ENCODE measurements around the gene MRPL53. TPM values are rescaled to one million over a fixed set of nuclear protein-coding genes. Genes with fewer than 3 reads are reported as not detected.

The MRPL53 gene
- total and polyA plus RNA-seq, 2 of the 4 experiments (the other 2 are of a cell fraction), result 5.2 to 39.0 TPM

GRCh38 chr2:74436848-74437695 is 35.4 kb downstream of the MRPL53 start:
- H3K9me3 ChIP-seq (ENCODE audit: control insufficient read depth, insufficient read depth, low read length), result no peaks in the 10 kb centered on the region
- H3K18ac ChIP-seq (ENCODE audit: low read depth, low read length), result no peak overlapping the region
- no peak overlapping the region for H4K91ac ChIP-seq (ENCODE audit: insufficient read depth, low read depth, low read length)
- ChIA-PET POLR2A (ENCODE audit: unreplicated experiment) (no interaction called here), CTCF (no interaction called here)
- no peak overlapping the region for H3K9ac ChIP-seq (ENCODE audit: low read depth, low read length)
- H2BK20ac ChIP-seq (ENCODE audit: low read depth, low read length), result no peak overlapping the region
- WGBS, 2 experiments (ENCODE audit: extremely low coverage in 2 of 2, insufficient read length in 1 of 2), result 52% methylated on average over 3 of the region's 6 CpGs; no CpG with 5 or more reads in 1 of the 2 experiments
- DNase-seq (no peak), ATAC-seq (ENCODE audit: low read depth) (no peak)
- no peaks in the 10 kb centered on the region for H3K27me3 ChIP-seq (ENCODE audit: control insufficient read depth, insufficient read depth, low read length)
- no peak overlapping the region for H4K8ac ChIP-seq (ENCODE audit: low read depth in 2 of 2, low read length in 2 of 2)
- intact Hi-C loops (cut with micrococcal nuclease) (no loop called here), in situ Hi-C loops (cut with MboI; ENCODE audit: low sequenced_read_pairs) (no loop called here), dilution Hi-C loops (cut with HindIII; ENCODE audit: low sequenced_read_pairs, unreplicated experiment) (no loop called here)
- no peak overlapping the region for H3K23ac ChIP-seq (ENCODE audit: low read depth, low read length)
- no peak overlapping the region for H2BK15ac ChIP-seq (ENCODE audit: low read depth, low read length)
- H3K4me3 ChIP-seq (ENCODE audit: insufficient read depth, low read depth, low read length), result no peak overlapping the region
- 0 out of 2 replicates have a peak overlapping the region, but pooled peaks have one; percentile 7 for H3K14ac ChIP-seq (replicated peaks; ENCODE audit: low read depth, low read length)
- H4K5ac ChIP-seq (ENCODE audit: low read depth, low read length), result no peak overlapping the region
- no peak overlapping the region for H2BK5ac ChIP-seq (ENCODE audit: low read depth, low read length, poor library complexity, severe bottlenecking)
- no peak overlapping the region for H2AK5ac ChIP-seq (ENCODE audit: low read depth, low read length)
- TF ChIP-seq MXI1 (IDR thresholded peaks at IDR 0.05; ENCODE audit: borderline replicate concordance, low read depth, low read length) (no peak), RAD21 (IDR thresholded peaks at IDR 0.05; ENCODE audit: low read length) (no peak), MAZ (IDR thresholded peaks at IDR 0.05; ENCODE audit: borderline replicate concordance, low read depth, low read length) (no peak), NFE2L2 (IDR thresholded peaks at IDR 0.05; ENCODE audit: low read depth, low read length) (no peak), SMC3 (IDR thresholded peaks at IDR 0.05; ENCODE audit: low read depth, low read length) (no peak), RFX5 (IDR thresholded peaks at IDR 0.05; ENCODE audit: low read depth, low read length) (no peak), RCOR1 (IDR thresholded peaks at IDR 0.05; ENCODE audit: insufficient replicate concordance, low read length) (no peak), CTCF (conservative IDR thresholded peaks at IDR 0.05; ENCODE audit: low read depth, low read length) (no peak), ELK1 (IDR thresholded peaks at IDR 0.05; ENCODE audit: borderline replicate concordance, low read depth, low read length) (no peak)
- H3K4me2 ChIP-seq (ENCODE audit: low read depth, low read length), result peak overlapping the region; percentile 55
- H3K4ac ChIP-seq (ENCODE audit: low read depth, low read length), result peak overlapping the region; percentile 5; the same call in 1 of the 2 replicates
- no peak overlapping the region for H2BK120ac ChIP-seq (ENCODE audit: low read depth, low read length)
- no peak overlapping the region for H2AFZ ChIP-seq (replicated peaks; ENCODE audit: low read length, poor library complexity)
- H3K36me3 ChIP-seq (ENCODE audit: control insufficient read depth, insufficient read depth, low read length), result peaks cover 4% of the 10 kb centered on the region
- H3K4me1 ChIP-seq (ENCODE audit: control insufficient read depth, insufficient read depth, low read length), result peaks cover 23% of the 10 kb centered on the region
- no peak overlapping the region for H2AK9ac ChIP-seq (replicated peaks; ENCODE audit: low read depth, low read length, poor library complexity)
- H3K56ac ChIP-seq (ENCODE audit: extremely low read depth, insufficient read depth, low read length), result no peak overlapping the region
- H3K27ac ChIP-seq (ENCODE audit: insufficient read depth, low read length), result no peak overlapping the region
- 0 out of 2 replicates have a peak, but pooled peaks cover 3% of the 10 kb centered on the region for H4K20me1 ChIP-seq (ENCODE audit: insufficient read depth, low read length)
- no TSS peak for BruUV-seq (replicated peaks)
- H3K79me1 ChIP-seq (ENCODE audit: low read depth in 1 of 2, low read length in 2 of 2), result peaks cover 23 to 52% of the 10 kb centered on the region in 2 experiments
- H3K9me1 ChIP-seq (ENCODE audit: insufficient read depth, low read length), result peaks cover 21% of the 10 kb centered on the region
